Right lobe of liver (tissue), 4 donors: ENCODE data around the gene EEFSEC.

Experiments used
- POLR2A ChIP-seq: fragments of 450-650 bp; IDR thresholded peaks from one replicate; pipeline ENCODE4 v1.6.1; 2017; ENCODE audit warnings: antibody characterized with exemption, mild to moderate bottlenecking
- TF ChIP-seq, protein P1 (sequence below), 4 donors: fragments of 200-600 bp in 3 of 4; fragments of 450-650 bp in 1 of 4; IDR thresholded peaks; one replicate each; pipeline versions ENCODE4 v1.5.1 to v1.8.0; 2016 to 2022; ENCODE audit warnings: antibody characterized with exemption in 4 of 4, mild to moderate bottlenecking in 2 of 4
- donor health status: DM: no; HTN: no; CAD: no.
- donor health status: DM: no; HTN: no; CAD: no.
- donor health status: DM: no; HTN: yes; CAD: no.

DNA sequence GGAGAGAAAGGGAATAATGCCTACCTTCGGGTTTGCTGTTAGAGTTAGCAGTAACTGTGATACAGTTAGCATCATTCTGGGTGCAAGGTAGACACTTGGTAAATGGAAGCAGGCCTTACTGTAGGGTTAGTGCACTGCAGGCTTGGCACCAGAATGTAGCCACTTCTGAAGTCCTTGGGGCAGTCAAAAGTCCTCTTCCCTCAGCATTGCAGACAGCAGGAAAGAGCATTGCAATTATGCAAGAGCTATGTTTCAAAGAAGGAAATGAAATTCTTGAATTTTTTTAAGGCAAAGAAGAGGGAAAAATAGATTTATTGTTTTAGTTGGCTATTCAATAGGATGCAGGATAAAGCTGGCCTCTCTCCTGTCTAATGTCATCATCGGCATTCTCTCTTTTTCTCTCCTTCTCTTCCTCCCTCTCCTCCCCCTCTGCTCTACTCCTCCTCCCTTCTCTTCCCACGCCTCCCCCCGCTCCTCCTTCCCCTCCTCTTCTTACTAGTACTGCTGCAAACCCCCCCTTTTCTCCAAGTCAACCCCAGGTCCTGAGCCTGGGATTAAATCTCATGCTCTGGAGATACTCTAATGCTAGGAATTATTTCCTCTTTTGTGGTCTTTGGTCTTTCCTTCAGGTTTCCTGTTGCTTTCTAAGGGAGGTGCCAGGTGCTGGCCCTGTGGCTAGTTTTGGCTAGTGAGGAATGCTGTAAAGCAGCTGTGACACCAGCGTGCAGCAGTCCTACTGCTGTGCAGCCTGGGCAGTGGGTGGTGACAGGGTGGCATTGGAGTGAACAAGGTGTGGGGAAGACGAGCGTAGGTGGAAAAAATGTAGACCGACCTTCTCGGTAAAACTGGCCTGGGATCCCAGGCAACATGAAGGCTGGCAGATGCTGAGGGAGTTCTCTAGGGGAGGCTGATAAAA is 21.7 kb downstream of the EEFSEC start:
- TF ChIP-seq, protein P1, sequence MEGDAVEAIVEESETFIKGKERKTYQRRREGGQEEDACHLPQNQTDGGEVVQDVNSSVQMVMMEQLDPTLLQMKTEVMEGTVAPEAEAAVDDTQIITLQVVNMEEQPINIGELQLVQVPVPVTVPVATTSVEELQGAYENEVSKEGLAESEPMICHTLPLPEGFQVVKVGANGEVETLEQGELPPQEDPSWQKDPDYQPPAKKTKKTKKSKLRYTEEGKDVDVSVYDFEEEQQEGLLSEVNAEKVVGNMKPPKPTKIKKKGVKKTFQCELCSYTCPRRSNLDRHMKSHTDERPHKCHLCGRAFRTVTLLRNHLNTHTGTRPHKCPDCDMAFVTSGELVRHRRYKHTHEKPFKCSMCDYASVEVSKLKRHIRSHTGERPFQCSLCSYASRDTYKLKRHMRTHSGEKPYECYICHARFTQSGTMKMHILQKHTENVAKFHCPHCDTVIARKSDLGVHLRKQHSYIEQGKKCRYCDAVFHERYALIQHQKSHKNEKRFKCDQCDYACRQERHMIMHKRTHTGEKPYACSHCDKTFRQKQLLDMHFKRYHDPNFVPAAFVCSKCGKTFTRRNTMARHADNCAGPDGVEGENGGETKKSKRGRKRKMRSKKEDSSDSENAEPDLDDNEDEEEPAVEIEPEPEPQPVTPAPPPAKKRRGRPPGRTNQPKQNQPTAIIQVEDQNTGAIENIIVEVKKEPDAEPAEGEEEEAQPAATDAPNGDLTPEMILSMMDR (IDR thresholded peaks at IDR 0.05): no peak
- no peak for TF ChIP-seq POLR2A
